Head of caudate nucleus (tissue), 42 donors: Measurements from ENCODE around the gene MAP4K3.
"Not testable (repeated sequence)": the region's sequence is repeated elsewhere in the genome, so short reads cannot be mapped to it uniquely, and the experiment has no call there.

Experiments
- DNase-seq, 42 donors: peaks; one replicate each; pipeline versions ENCODE4 v3.0.0 to v3.0.0-alpha.2; 2020 to 2021; ENCODE audit warnings: mixed read lengths in 7 of 42
- intact Hi-C: fragments of 100-400 bp; cut with DNase I; formaldehyde crosslinking; loops from one replicate; pipeline ENCODE4 v1.15.0; 2022

MAP4K3 gene

DNA sequence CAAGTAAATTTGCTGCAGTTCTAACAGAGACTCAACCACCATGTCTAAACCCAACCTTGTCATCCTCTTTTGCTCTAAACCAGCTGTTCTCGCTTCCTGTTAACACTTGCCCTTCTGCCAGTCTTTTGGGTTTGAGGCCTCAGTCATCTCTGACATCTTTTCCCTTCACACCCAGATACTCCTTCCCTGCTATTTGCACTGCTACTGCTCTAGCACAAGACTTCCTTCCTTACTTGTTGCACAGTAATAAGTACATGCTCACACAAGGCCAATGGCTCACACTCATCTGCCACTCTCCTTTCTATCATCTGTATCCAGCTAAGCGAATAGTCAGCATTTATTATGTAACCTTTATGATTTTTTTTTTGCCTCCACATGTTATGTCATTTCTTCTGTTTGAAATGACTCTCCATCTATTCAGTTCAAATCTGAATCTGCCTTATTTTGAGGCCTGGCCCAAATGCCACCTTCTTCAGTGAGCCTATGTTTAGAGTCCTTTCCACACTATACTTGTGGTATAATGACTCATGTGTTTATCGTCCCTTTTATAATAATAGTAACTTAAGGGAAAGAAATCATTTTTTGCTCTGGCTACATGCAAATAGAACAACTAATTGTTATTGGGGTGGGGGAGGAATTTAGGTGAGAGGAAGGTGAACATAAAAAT, 170.8 kb downstream of the MAP4K3 start:
- intact Hi-C loops = no loop called here

GRCh38 chr2:39265315-39265714, 171.8 kb downstream of the MAP4K3 start:
- DNase-seq = no peak
- intact Hi-C loops = no loop called here

More for the DNA sequence above, 170.8 kb downstream of the MAP4K3 start:
- no peak for DNase-seq

DNA sequence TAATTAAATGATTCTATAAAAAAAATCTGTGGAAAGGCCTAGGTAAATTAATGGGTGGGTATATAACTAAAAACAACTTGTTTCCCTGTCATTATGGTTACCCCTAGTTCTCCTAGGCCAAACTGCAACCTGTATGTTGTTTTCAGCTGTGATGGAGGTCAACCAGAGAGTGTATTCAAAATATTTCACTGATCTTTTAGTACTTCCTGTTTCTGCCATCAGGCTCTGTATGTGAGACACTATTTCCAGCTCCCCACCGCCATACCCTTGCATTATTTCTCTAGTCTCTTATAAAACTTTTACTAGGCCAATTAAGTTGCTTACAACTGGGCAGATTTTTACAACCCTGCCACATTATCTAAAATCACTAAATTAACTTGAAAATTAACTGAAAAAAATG, 172.4 kb downstream of the MAP4K3 start:
- no peak for DNase-seq
- intact Hi-C loops = no loop called here

- intact Hi-C loops = no loop called here
- no peak for DNase-seq
These were observed 177.0 kb downstream of the MAP4K3 start for GRCh38 chr2:39260087-39260486.

DNA sequence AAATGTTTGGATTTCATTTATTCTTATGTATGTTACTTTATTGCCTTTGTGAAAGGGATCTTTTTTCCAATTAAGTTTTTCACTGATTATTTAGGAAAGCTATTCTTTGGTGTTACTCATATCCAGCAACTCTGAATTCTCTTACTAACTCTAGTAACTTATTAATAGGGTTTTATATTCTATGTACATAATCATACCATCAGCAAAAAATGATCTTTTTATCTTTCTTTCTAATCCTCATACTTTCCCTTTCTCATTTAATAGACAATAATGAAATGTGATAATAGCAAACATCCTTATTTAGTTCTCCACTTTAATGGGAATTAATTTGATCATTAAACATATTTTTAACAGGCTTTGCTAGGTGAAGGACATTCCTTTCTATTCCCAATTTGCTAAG, 181.0 kb downstream of the MAP4K3 start:
- DNase-seq = no peak
- intact Hi-C loops = no loop called here

- intact Hi-C loops = no loop called here
- DNase-seq = no peak
These were observed 184.1 kb downstream of the MAP4K3 start for GRCh38 chr2:39252888-39253518.

GRCh38 chr2:39247512-39248043, 189.5 kb downstream of the MAP4K3 start:
- intact Hi-C loops = no loop called here

GRCh38 chr2:39246382-39246980, 190.6 kb downstream of the MAP4K3 start:
- no peak for DNase-seq
- intact Hi-C loops = no loop called here

More at GRCh38 chr2:39247512-39248043, 189.5 kb downstream of the MAP4K3 start:
- DNase-seq = no peak

DNA sequence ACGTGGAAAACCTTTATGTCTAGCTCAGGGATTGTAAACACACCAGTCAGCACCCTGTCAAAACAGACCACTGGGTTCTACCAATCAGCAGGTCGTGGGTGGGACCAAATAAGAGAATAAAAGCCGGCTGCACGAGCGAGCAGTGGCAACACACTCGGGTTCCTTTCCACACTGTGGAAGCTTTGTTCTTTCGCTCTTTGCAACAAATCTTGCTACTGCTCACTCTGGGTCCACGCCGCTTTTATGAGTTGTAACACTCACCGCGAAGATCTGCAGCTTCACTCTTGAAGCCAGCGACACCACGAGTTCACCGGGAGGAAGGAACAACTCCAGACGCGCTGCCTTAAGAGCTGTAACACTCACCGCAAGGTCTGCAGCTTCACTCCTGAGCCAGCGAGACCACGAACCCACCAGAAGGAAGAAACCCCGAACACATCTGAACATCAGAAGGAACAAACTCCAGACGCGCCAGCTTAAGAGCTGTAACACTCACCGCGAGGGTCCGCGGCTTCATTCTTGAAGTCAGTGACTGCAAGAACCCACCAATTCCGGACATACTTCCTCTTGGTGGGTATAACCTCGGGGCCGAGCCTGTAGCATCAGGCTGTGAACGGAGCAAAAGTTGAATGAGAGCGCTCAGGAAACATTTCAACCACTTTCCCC, 192.0 kb downstream of the MAP4K3 start:
- intact Hi-C loops = not testable (repeated sequence)
- DNase-seq = peak in 2 of 42 donors; percentile 28 to 46

- intact Hi-C loops = not testable (repeated sequence)
- DNase-seq = peak in 1 of 42 donors; percentile 19
These were observed 192.7 kb downstream of the MAP4K3 start for GRCh38 chr2:39244241-39244862.

DNA sequence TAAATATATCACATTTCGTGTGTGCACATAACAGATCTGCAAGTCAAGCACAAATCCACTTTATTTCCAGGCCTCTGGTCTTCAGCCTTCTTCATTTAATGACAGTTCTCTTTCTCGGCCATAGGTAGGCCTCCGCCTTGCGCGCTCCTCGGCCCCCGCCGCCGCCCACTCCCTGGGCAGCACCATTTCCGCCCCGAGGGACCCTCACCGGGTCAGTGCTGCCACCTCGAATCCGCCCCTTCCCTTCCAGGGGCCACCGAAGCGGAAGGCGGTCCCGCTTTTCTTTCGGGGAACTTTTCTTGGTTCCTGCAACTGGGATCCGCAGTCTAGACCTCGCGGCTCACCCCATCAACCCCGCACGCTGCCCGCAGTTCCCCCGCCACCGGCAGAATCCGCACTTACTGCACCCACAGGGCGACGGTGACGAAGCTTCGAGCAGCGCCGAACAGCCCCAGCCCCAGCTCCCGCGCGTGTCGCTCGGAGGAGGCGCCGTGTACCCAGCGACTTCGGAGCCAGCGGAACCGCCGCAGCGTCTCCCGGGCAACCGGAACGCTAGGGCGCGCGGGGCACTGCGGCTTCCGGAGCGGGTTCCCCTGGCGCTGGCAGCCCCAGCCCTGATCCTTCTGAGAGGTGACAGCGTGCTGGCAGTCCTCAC, 193.5 kb downstream of the MAP4K3 start, which contains the start of gene CDKL4:
TSS of gene CDKL4 (minus strand) at position 502 of the 655 bp plus-strand sequence.
- intact Hi-C loops = no loop called here
- peak in 31 of 42 donors; percentile 11 to 73 (median 37) for DNase-seq

DNA sequence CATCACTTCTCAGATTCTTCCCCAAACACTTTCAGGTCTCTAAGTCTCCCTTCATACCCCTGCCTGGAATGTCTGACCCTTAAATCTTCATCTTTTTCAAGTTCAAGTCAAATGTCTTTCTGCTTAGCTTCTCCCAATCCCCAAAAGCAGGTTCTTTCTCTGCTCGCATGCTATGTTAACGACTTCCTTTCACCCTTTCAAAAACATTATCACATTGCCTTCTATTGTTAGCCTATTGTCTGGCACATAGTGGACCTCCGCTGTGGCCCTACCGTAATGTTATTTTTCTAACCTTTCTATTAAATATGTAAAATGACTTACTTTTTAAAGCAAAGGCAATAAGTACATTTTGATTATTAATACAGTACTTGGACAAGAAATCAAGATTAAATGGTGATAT, 195.5 kb downstream of the MAP4K3 start:
- intact Hi-C loops = no loop called here
- DNase-seq = no peak

- intact Hi-C loops = no loop called here
- no peak for DNase-seq
These were observed 196.3 kb downstream of the MAP4K3 start for GRCh38 chr2:39240758-39241157.

- intact Hi-C loops = no loop called here
These were observed 202.3 kb downstream of the MAP4K3 start for GRCh38 chr2:39234754-39235153.

GRCh38 chr2:39232141-39232540, 204.9 kb downstream of the MAP4K3 start:
- intact Hi-C loops = no loop called here

More at GRCh38 chr2:39234754-39235153, 202.3 kb downstream of the MAP4K3 start:
- no peak for DNase-seq

GRCh38 chr2:39228413-39229209, 208.5 kb downstream of the MAP4K3 start:
- intact Hi-C loops = loop anchor here (2.0 kb wide), 1 partner anchor 108 kb away; the partner anchor contains the start of gene SOS1
- peak in 9 of 42 donors; percentile 6 to 36 (median 22) for DNase-seq

More at GRCh38 chr2:39232141-39232540, 204.9 kb downstream of the MAP4K3 start:
- no peak for DNase-seq

GRCh38 chr2:39227628-39228412, 209.3 kb downstream of the MAP4K3 start:
- intact Hi-C loops = loop anchor here (2.0 kb wide), 2 partner anchors 107 to 169 kb away; partner anchors contain the start of gene SOS1
- peak; percentile 66 to 94 (median 87) for DNase-seq
